Measurements from ENCODE around the gene PAIP2B.
"Not testable (repeated sequence)": the region's sequence is repeated elsewhere in the genome, so short reads cannot be mapped to it uniquely, and the experiment has no call there.

PAIP2B gene, protein sequence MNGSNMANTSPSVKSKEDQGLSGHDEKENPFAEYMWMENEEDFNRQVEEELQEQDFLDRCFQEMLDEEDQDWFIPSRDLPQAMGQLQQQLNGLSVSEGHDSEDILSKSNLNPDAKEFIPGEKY

DNA sequence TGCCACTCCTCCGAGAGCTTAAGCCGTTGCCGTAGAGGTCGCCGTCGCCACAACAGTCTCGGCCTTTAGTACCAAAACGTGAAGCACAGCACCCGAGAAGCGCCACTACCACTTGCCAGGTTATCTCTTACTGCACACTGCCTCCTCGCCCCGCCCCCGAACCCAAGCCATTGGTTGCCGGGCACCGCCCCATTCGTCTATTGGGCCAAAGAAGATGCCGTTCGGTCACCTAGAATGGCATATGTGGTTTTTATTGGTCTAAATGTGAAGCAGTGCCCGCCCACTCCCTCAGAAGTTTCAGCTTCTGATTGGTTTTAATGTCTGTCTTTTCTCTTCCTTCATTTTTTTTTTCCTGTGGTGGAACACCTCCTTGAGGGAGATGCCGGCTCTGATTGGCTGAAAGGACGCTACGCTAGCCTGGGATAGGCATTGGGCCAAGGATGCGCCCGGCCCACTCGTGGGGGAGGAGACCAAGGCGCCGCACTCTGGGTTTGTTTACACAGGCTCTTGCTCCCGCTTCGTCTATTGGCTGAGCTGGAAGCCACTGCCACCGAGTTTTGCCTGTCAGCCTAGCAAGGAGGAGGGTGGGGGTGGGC lies at the start of gene PAIP2B:
Gene PAIP2B (minus strand): TSS at position 139 of the 596 bp plus-strand sequence. CDS start 24,514 bp downstream, outside the sequence.
- peak; percentile 95 to 98 for DNase-seq (ENCODE audit: low read depth in 1 of 2, low spot score in 1 of 2)

DNA sequence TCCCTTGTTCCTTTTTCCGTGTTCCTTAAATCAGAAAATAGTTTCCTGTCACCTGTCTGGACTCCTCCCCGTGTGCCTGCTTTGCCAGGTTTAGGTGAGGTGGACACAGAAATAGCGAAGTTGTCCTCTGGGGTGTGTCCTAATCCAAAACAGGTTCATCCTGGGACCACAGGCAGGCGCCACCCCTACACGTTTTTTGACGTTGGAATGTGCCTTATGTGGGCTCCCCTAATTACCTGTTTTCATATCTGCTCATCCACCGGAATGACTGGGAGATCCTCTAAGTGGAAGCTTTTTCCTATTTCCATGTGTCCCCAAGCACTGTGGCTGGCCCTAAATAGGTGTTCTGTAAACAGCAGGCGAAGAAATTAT lies 49.0 kb upstream of the PAIP2B start:
- no peak for DNase-seq (ENCODE audit: low read depth in 1 of 2, low spot score in 1 of 2)

DNA sequence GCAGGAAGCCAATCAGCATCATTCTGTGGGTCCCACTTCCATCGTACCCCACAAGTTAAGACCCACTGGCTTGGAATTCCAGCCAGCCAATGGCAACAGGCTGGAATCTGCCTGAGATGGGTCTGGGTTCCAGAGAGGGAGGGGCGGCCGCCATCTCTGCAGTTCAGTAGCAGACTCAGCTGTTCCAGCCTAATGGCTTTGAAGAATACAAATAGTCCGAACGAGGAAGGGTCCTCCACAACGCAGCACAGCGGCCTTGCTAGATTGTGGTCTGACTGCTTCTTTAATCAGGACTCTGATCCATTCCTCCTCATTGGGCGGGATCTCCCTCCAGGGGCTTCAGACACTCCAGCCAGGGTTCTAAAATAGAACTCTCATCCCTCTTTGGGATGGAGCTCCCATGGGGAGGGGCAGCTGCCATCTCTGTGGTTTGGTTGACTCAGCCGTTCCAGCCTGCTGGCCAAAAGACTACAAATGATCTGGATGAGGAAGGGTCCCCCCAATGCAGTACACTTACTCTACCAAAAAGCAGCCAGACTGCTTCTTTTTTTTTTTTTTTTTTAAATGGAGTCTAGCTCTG lies 42.7 kb upstream of the PAIP2B start:
- no peak for DNase-seq (ENCODE audit: low read depth in 1 of 2, low spot score in 1 of 2)

DNA sequence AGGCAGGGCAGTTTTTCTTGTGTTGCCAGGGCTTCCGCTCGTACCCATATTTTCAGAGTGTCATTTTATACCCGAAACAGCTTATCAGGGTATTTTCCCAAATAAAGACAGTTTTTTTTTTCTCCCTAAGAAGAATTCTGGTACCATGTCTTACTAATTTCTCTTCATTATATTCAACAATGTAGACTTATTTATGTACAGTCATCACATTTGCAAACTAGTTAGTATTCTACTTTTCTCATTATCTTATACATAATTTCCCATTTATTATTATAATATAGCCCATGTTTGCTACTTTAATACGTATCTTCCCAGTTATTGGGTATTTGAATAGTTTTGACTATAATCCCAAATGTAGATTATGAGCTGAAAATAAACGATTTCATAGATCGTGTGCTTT lies 36.5 kb upstream of the PAIP2B start:
- DNase-seq (ENCODE audit: low read depth in 1 of 2, low spot score in 1 of 2), result no peak

DNA sequence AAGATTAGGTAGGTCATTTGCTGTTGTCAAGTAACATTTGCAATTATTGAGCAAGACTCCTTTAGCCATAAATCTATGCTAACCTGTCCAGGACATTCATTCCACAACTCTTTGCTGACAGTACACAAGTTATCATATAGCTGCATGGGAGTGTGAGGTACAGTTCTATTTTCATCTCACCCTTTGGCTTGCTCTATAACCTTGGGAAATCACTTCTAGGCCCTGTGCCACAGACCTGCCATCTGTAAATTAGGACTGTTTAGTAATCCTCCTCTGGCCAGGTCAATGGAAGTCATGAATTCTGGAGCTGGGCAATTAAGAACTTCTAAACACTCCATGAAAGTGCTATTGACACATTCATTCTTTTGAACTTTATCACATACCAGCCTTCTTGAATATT lies 34.6 kb upstream of the PAIP2B start:
- no peak for DNase-seq (ENCODE audit: low read depth in 1 of 2, low spot score in 1 of 2)

DNA sequence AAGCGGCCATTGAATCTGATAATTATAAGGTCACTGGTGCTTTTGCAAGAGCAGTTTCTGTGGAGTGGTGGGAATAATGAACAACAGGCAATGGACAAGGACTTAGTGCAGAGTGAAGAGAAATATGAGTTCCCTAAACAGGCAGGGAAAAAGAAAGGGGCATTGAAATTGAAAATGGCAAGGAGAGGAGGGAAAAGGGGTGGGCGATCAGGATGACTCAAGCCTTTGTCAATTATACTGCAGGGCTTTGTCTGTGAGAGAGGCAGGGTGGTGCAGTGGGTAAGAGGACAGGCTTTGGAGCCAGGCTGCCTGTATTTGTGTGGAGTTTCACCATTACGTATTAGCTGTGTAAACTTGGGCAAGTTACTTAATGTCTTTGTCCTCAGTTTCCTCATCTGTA lies 29.5 kb upstream of the PAIP2B start:
- DNase-seq (ENCODE audit: low read depth in 1 of 2, low spot score in 1 of 2), result no peak

DNA sequence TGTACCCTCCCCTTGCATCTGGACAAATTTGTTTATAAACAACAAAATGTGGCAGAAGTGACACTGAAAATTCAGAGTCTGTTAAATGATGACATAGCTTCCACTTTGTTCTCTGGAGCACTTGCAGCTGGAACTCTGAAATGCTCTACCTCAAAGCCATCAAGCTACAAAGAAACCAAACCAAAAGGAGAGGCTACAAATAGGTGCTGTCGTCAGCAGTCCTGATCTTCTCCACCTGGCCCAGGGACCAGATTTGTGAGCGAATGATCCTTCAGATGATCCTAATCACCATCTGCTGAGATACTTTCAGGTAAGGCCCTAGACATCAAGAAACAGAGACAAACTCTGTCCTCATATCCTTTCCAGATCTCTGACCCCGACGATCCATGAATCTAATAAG lies 27.9 kb upstream of the PAIP2B start:
- DNase-seq (ENCODE audit: low read depth in 1 of 2, low spot score in 1 of 2), result no peak

DNA sequence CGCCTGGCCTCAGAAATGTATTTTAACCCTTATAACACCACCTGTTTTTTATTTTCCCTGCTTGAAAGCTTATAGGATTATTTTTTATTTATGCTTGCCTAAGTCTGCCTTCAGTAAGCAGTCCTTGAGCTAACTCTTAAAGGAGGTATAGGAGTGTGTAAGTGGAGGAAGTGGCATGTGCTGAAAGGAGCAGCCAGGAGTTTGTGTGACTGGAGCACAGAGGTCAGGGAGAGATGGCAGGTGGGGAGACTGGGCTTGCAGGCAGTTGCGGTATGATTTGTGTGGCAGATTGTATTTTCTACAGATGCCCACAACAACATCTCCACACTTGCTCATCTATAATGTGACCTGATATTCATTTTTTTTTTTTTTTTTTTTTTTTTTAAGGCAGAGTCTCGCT lies 27.2 kb upstream of the PAIP2B start:
- no peak for DNase-seq (ENCODE audit: low read depth in 1 of 2, low spot score in 1 of 2)

DNA sequence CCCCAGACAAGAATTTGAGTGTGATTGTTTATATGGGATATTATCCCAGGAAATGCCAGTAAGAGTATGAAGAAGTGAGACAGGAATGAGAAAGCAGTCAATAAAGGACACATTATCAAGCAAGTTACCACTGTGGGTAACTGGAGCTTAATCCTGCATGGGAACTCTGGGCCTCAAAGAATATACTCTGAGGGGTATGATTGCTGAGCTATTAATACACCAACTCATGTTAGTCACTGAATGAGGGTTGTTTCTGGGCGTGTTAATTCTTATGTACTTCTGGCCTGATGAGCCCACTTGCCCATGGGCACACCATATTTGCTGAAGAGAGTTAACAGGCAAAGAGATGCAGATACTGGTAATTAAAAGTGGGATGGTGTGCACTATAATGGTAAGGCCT lies 26.6 kb upstream of the PAIP2B start:
- DNase-seq (ENCODE audit: low read depth in 1 of 2, low spot score in 1 of 2), result no peak

DNA sequence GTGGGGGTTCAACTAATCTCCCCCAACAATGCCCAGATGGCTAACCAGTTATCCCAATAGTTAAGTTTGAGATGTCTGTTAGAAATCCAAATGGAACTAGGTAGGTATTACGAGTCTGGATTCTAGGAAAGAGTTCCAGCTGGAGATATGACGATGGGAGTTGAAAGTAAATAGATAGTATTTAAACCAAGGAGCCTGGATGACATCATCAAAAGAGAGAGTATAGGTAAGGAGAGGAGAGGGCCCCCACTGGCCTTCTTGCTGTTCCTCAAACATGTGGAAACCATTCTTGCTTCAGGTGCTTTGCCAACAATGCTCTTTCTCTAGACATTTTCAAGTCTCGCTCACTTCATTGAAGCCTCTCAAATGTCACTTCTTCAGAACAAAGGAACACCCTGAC lies 26.0 kb upstream of the PAIP2B start:
- no peak for DNase-seq (ENCODE audit: low read depth in 1 of 2, low spot score in 1 of 2)

DNA sequence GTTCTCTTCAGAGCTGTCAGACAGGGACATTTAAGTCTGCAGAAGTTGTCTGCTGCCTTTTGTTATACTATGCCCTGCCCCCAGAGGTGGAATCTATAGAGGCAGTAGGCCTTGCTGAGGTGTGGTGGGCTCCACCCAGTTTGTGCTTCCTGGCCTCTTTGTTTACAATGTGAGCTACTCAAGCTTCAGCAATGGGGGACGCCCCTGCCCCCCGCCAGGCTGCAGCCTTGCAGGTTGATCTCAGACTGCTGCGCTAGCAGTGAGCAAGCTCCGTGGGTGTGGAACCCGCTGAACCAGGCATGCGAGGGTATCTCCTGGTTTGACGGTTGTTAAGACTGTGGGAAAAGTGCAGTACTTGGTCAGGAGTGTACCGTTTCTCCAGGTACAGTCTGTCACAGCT lies 24.0 kb upstream of the PAIP2B start:
- DNase-seq (ENCODE audit: low read depth in 1 of 2, low spot score in 1 of 2), result no peak

DNA sequence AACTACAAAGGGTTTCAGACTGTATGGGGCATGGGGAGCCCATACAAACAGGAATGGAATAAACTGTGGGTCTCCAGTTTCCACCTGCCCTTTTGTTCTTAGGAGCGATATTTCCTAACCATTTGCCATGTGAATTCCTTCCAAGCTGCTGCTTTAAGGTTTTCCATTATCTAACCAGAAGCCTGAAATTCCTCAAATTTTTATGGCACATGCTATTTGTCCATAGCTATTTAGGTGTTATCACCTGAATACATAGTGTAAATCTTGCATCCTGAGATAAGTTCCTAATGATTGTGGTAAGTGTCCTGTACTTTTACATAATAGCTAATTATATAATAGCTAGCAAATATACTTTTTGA lies 17.4 kb upstream of the PAIP2B start:
- no peak for DNase-seq (ENCODE audit: low read depth in 1 of 2, low spot score in 1 of 2)

DNA sequence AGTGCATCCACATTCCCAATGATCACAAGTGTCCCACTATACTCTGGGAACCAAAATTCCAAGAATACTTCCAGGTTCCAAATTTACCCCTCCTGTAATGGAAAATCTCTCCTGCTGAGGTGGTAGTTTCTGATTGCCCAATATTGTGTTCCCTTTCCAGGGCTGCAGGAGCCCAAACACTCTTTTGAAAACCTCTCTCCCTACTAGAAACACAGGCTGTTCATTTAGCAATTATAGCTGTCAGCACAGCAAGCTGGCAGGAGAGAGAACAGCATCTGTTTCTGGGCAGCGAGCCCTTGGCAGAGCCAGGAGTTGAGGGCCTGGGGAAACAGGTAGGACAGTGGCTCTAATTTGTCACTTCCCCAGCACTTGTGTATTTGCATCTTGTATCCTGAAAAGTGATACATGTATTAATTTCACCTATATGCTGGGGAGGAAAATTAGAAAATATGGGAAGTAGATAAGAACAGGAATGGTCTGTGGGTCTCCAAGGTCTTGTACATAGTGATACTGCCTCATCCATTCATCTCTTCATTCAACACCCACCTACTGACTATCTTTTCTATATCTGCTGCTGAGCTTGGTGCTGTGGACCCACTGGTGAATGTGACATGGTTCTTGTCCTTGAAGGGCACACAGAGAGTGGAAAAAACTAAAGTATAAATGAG lies 16.9 kb upstream of the PAIP2B start:
- DNase-seq (ENCODE audit: low read depth in 1 of 2, low spot score in 1 of 2), result no peak

DNA sequence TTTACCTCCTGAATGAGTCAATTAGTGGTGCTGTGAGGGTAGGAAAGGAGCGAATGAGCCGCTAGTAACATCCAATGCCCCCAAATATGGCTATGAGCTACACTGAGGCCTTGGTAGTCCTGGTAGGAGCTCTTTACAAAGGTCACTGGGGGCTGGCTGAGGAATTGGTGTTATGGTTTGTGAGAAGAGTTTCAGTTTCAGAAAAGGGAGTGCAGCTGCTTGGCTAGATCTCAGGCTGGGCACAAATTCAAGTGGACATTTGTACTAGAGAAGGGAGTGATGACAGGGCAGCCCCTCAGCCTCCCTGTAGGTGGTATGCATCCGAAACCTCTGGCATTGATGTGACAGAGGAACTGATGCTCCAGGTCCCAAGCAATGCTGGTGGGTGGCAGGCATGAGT lies 13.9 kb upstream of the PAIP2B start:
- no peak for DNase-seq (ENCODE audit: low read depth in 1 of 2, low spot score in 1 of 2)

DNA sequence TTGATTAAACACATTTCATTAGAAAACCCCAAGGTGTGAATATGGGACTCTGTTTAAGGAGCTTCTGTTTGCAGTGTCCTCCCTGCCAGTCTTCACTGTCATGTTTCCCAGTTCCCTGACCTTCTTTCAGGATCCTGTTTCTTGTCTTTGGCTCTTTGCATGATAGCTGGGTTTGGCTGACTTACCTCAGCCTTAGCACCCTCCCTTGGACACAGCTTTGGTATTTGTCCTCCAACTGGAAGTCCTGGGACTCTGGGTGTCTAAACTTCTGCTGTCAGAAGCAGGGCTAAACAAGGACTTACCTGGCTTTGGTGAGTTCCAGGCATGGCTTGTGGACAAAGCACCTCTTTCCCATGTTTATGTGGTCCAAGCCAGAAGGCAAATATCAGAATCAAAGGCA lies 11.2 kb upstream of the PAIP2B start:
- DNase-seq (ENCODE audit: low read depth in 1 of 2, low spot score in 1 of 2), result no peak

DNA sequence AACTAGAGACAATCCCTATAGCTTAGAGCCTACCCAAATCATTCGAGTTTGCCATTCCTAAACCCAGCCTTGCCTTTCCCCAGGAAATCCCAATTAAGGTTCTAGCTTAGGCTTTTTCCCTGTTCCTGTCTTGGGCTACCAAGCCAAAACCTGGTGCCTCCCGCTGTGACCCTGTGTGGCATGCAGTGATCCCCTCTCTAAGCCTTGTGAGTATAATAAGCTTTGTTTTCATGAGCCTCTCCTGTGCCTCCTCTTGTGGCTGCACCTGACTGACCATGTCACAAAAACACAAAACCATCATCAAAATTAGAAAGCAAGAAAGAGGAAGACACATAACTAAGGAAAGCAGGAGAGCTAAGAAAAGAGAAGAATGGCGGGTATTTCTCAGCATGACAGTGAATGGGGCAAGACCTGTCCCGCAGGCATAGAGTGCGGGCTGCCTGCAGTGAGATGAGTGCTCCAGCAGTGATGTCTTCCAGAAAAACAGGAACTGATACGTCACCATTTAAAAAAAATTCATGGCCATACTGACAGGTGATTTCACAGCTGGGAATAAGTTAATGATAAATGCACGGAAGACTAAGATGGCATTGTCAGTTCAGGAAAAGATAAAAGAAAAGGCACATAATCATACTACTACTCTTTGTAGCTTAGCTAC lies 9.2 kb upstream of the PAIP2B start:
- DNase-seq (ENCODE audit: low read depth in 1 of 2, low spot score in 1 of 2), result no peak

DNA sequence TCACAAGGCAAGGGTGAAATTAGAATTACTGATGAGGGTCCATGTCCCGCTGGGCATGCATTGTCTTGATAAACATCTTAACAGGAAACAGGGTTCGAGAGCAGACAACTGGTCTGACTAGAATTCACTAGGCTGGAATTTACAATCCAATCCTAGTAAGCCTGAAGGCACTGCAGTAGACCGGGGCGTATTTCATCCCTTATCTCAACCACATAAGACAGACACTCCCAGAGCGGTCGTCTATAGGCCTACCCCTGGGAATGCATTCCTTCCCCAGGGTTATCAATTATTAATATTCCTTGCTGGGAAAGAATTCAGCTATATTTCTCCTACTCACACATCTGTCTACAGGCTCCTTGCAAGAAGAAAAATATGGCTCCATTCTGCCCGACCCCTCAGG lies 6.2 kb upstream of the PAIP2B start:
- DNase-seq (ENCODE audit: low read depth in 1 of 2, low spot score in 1 of 2), result not testable (repeated sequence)

DNA sequence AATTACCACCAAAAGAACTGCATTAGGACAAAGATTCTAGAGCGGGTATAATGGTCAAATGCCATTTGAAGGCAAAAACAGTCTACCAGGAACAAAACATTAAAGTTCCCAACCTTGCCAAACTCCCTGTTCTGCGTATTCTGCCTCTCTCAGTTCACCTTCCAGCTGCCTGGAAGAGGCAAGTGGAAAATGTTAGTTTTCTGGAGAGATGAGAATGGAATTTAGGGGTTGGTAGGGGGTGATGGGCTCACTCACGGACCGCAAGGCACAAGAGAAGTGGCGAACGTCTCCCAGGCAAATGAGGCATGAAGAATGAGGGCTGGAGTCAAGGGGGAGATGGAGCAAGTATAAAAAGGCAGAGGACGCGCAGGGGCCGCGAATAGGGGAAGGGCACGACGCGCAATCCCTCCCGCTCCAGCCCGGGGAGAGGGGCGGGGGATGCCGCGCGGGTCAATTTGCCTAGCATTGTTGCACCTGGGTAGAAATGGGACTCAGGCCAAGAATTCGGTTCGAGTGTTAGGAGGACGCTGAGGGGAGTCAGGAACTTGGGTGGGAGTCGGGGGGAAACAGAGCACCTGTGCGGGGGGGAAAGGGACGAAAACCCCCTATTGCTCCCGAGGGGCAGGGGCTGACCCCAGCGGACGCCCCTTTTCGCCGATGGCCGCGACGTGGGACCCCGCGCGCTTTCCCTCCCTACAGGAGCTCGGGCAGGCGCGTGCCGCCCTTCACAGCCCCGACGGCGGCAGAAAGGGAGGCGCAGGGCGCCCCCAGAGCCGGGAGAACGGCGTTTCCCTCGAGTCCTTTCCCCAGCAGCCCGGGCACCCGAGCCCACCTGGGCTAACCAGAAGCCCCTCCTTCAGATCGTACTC lies 573 bp downstream of the PAIP2B start:
- DNase-seq (ENCODE audit: low read depth in 1 of 2, low spot score in 1 of 2), result no peak

DNA sequence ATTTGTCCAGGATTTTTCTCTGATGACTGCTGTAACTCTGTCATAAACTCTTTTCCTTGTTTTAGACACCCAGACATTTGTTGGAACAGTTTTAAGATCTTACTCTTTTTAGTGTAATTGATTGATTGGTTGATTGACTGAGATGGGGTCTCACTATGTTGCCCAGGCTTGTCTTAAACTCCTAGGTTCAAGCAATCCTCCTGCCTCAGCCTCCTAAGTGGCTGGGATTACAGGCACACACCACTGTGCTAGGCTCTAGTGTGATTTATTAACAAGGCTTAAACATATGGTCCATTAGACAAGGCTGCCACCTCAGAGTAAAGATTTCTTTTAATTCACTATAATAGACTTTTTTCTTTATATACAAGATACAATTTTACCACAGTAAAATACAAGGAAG lies 2.0 kb downstream of the PAIP2B start:
- DNase-seq (ENCODE audit: low read depth in 1 of 2, low spot score in 1 of 2), result no peak

DNA sequence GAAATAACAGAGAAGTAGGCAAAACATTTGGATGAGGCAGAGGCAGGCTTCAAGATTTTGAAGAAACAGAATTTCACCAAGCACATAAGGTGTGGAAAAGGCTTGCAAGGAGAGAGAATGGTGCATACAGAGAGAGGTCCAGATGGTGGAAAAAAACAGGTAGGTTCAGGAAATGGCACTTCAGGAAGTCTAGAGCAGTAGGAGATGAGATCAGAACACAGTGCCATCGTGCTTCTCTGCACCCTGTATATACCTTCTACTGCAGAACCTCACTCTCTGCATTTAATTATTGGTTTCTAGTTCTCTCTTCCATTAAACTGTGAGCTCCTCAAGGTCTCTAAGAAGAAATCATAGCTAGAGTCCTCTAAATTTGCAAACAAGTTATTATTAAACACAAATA lies 2.4 kb downstream of the PAIP2B start:
- DNase-seq (ENCODE audit: low read depth in 1 of 2, low spot score in 1 of 2), result no peak

DNA sequence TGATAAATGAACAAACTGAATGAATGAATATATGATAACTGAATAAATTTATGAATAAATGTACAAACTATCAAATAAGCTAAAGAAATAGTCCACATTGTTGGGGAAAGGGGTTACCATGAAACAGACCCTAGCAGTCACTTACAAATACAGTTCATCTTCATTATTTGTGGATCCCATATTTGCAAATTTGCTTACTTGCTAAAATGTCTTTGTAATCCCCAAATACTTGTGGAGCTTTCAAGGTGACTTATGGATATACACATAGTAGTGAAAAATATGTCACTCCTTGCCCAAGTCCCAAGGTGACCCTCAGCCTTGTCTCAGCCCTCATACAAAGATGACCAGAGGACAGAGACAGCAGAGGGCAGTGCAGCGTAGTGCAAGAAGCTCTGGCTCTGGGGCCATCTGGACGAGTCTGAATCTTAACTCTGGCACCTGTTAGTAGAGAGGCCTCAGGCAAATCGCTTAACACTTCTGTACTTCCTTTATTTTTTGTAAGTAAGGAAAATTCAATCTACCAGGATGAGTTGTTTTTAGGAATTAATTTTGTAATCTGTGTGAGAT lies 3.1 kb downstream of the PAIP2B start:
- no peak for DNase-seq (ENCODE audit: low read depth in 1 of 2, low spot score in 1 of 2)

Data from activated T-helper 1 cell treated with anti-CD3 and anti-CD28 coated beads, Interleukin-2, amount 50 U/mL, for 16 hours (primary cell).